KOPT-K1 (cell line): ENCODE results near the gene LDB2.

Experiments used
- H3K27ac ChIP-seq: fragments of 200-600 bp; sonication (generic); 2 replicates; pipeline ENCODE4 v1.5.1; 2016; ENCODE audit warnings: antibody characterized with exemption, mild to moderate bottlenecking, low read depth, low read length; ENCODE audit not compliant: poor library complexity, severe bottlenecking
- H3K36me3 ChIP-seq: fragments of 200-600 bp; sonication (generic); 2 replicates; pipeline ENCODE4 v1.5.1; 2017; ENCODE audit warnings: antibody characterized with exemption, mild to moderate bottlenecking, low read length, moderate library complexity; ENCODE audit not compliant: insufficient read depth
- H3K9me3 ChIP-seq: fragments of 200-600 bp; sonication (generic); 2 replicates; pipeline ENCODE4 v1.5.1; 2017; ENCODE audit warnings: antibody characterized with exemption, low read length, mild to moderate bottlenecking; ENCODE audit not compliant: insufficient read depth, poor library complexity, severe bottlenecking

The LDB2 gene

DNA sequence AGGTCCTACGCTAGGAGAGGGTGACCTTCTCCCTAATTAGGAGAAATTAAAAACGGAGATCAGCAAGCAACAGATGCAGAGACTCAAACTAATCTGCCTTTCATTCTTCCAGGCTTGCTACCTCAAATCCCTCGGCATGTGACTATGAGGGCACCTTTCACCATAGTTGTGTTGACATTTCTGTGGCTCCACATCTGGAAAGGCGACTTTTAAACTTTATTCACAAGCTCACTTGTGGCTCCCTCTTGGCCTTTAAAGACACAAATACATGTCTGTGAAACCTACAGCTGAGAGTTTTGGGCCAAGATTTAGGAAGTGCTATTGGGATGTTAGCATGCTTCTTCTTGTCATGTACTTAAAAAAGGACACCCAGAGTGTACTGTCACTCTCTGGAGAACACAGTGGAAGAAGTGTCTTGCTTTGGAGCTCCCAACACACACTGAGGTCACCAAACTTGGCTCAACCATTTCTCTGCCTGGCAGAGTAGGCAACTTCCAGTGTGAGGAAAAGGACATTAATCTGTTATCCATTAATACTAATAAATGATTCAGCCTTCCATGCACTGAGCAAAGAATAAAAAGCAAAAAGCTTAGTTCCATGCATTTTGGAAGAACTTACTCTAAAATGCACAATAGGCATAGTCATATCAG lies 60.1 kb downstream of the LDB2 start:
- Histone ChIP-seq H3K9me3 (no peaks in the 10 kb centered on the region), H3K36me3 (no peaks in the 10 kb centered on the region), H3K27ac (no peak overlapping the region)

DNA sequence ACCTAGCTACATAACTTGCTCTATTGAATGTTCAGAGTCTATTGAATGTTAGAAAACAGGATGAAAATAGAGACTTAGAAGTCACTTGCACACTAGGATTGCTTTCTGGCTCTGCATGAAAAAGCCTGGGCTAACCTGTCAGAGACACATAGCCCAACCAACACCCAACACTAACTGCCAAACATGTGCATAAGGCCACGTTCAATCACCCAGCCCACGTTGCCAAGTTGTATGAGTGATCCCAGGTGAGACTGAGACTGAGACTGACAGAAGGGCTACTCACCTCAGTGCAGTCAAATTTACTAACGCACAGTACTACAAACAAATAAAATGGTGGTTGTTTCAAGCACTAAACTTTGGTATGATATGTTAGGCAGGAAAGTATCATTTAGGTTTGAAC lies 61.0 kb downstream of the LDB2 start:
- no peaks in the 10 kb centered on the region for H3K9me3 ChIP-seq
- H3K27ac ChIP-seq, result no peak overlapping the region
- no peaks in the 10 kb centered on the region for H3K36me3 ChIP-seq

DNA sequence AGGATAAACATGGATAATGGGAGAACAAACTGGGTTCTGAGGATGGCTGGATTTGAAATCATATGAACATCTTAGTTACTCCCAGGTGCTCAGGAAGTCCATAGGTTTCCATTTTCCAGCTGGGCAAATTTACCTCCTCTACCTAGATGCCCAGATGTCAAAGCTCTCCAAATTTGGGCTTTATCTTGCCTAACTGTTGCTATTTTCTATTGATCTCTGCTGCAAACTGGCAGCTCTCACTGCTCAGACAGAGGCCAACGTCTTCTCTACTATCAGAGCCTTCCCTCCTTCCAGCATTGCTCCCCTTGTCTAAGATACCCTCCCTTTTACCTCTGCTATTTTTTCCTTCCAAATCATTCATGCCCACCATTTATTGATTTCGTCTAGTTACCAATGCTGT lies 62.1 kb downstream of the LDB2 start:
- Histone ChIP-seq H3K9me3 (no peaks in the 10 kb centered on the region), H3K36me3 (no peaks in the 10 kb centered on the region), H3K27ac (no peak overlapping the region)

DNA sequence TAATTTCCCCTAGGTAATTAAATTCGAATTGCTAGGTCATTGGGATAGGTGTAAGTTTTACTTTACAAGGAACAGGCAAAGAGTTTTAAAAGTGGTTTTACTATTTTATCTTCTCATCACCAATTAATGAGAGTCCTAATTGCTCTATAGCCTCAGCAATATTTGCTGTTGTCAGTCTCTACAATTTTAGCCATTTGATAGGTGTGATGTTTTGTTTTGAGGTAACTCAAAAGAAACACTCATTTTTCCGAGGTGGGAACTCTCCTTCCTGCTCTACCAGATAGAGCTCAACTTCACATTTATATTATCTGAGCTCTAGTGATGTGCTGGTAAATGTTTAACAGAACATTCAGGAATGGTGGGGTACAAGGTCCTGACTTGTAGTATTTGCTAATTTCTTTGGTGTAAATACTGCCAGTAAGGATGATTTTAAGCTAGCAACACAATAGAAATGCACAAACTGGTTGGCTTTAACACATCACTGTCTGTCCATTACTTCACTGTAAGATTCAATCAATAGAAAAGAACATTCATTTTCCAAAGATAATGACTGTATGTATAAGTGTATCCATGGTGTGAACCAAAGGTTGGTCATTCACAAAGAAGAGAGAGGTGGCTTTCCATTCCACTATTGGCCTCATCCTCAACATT lies 62.7 kb downstream of the LDB2 start:
- Histone ChIP-seq H3K27ac (no peak overlapping the region), H3K36me3 (no peaks in the 10 kb centered on the region)

DNA sequence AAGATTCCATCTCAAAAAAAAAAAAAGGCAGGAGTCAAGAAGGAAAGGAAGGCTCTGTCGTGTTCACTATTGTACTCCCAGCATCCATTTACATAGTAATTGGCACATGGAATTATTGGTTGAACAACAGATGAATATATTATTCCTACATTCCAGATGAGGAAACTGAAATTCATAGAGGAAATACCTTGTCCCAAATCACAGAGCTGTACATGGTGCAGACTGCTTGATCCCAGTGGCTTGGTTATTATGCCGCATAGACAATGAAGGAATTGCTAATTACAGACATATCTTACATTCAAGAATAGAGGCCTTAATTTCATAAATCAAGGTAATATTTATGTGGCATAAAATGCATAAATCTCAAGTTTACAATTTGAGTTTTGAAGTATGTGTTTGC lies 63.6 kb downstream of the LDB2 start:
- Histone ChIP-seq H3K36me3 (no peaks in the 10 kb centered on the region), H3K27ac (no peak overlapping the region), H3K9me3 (no peaks in the 10 kb centered on the region)

More for the DNA sequence above, 62.7 kb downstream of the LDB2 start:
- H3K9me3 ChIP-seq, result no peaks in the 10 kb centered on the region

DNA sequence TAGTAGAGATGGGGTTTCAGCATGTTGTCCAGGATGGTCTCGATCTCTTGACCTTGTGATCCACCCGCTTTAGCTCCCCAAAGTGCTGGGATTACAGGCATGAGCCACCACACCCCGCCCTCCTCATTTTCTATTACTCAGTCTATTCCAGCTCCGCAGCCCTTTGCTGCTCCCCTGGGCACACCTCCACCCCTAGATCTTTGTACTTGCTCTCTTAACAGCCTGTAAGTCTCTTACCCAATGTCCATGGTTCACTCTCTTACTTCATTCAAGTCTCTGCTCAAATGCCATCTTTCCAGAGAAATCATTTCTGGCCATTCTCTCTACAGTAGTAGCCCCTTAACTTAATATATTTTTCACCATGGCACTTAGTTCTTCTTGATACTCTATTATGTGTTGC lies 64.7 kb downstream of the LDB2 start:
- Histone ChIP-seq H3K36me3 (no peaks in the 10 kb centered on the region), H3K9me3 (no peaks in the 10 kb centered on the region), H3K27ac (no peak overlapping the region)

DNA sequence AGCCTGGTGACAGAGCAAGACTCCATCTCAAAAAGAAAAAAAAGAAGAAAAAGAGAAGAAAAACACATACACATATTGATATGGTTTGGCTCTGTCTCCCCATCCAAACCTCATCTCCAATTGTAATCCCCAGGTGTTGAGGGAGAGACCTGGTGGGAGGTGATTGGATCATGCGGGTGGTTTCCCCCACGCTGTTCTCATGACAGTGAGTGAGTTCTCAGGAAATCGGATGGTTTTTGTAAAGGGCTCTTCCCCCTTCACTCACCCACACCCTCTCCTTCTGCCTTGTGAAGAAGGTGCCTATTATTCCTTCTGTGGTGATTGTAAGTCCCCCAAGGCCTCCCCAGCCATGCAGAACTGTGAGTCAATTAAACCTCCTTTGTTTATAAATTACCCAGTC lies 68.4 kb downstream of the LDB2 start:
- H3K27ac ChIP-seq, result no peak overlapping the region
- H3K9me3 ChIP-seq, result no peaks in the 10 kb centered on the region
- H3K36me3 ChIP-seq, result no peaks in the 10 kb centered on the region

DNA sequence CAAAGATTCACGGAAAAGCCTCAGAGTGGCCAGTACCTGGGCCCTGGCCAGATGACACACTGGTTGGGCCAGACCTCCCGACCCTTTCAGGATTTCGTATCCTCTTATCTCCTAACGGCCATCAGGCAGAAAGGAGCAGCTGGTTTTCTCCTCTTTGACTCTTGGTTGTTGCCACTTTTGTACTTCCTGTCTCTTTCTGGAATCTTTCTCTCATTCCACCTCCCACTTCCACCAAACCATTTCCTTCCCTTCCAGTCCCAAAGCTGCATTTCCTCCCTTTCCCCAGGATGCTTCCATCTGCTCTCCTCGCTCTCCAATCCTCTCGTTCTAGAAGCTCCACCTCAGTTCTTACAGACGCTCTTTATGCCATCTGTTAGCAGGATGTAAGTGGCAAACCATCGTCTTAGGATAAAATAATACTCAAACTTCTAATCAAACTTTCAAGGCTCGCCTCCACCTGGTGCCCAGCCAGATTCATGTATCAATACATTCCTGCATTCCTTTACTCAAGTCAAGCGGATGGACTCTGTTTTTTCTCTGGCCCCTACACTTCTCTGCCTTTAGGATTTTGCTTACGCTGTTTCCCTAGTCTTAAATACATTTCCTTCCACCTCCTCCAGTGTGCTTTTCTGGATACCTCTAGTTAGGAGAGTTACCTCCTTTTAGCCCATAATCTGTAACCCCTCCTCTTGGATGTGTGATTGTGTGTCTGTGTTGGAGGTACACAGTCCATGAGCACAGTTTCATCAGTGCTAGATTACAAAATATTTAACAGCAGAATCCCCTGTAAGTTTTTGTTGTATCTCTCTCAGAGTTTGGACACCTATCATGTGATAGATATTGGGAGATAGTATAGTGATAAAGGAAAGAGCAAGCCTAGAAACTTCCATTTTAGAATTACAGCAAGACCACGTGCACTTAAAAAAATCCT lies 70.4 kb downstream of the LDB2 start:
- H3K9me3 ChIP-seq, result no peaks in the 10 kb centered on the region
- H3K36me3 ChIP-seq, result no peaks in the 10 kb centered on the region
- no peak overlapping the region for H3K27ac ChIP-seq

DNA sequence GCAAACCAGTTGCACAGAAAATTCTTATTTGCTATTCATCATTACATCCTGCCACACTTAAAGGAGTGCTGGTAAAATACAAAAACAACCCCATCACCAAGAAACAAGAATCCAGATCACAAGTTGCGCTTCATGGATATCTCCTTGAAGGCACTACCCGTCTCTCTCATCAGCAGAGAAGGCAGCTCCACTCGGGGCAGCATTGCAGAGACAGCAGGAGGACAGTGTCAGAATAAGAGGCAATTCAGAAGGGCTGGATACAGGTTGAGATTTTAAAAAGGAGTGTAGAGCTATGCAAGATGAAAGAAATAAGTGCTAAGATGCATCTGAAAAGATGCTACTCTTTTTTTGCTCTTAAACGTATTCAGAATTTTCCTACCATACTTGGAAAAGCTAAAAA lies 71.4 kb downstream of the LDB2 start:
- H3K36me3 ChIP-seq, result no peaks in the 10 kb centered on the region
- no peaks in the 10 kb centered on the region for H3K9me3 ChIP-seq
- no peak overlapping the region for H3K27ac ChIP-seq

DNA sequence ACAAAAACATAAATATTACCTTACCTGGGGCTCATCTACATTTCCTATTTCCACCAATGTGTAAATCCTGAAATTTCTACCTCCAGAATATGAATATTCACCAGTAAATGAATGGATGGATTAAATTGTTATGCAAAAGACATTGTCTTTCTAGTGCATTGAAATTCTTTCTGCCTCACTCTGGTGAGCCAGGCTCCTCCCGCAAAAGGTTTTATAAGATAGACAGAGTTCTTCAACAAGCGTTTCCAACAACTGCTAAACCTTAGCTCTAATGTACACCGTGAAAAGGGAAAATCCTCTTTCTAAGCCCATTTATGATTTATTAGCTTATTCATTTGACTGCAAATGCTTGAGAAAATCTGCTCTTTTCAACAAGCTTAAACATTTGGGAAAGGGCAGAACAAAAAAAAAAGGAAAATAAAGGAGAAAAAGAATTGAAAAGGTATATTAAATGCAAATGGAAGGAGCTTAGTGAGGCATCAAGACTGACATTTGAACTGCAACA lies 72.0 kb downstream of the LDB2 start:
- Histone ChIP-seq H3K27ac (no peak overlapping the region), H3K36me3 (no peaks in the 10 kb centered on the region), H3K9me3 (no peaks in the 10 kb centered on the region)

DNA sequence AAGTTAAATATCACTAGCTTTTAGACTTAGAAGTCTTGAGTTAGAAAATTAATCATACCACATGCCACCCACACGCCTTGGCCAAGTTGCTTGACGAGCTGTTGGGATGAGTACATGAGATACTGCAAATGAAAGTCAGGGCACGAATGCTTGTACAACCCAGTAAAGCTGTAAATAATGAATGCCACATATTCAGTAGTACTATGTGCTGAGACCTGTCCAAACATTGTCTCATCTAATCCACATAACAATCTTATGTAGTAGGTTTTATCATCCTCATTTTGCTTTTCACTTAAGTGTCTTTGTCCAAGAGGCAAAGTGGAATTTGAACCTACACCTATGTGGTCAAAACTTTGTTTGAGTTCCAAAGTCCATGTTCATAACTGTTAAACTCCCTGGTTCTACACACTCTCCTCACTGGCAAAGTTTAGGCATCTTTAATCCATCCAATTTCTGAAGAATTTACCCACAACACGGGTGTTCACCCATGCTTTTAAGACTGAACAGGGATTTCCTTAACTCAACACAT lies 74.1 kb downstream of the LDB2 start:
- H3K36me3 ChIP-seq, result no peaks in the 10 kb centered on the region
- no peaks in the 10 kb centered on the region for H3K9me3 ChIP-seq
- no peak overlapping the region for H3K27ac ChIP-seq

DNA sequence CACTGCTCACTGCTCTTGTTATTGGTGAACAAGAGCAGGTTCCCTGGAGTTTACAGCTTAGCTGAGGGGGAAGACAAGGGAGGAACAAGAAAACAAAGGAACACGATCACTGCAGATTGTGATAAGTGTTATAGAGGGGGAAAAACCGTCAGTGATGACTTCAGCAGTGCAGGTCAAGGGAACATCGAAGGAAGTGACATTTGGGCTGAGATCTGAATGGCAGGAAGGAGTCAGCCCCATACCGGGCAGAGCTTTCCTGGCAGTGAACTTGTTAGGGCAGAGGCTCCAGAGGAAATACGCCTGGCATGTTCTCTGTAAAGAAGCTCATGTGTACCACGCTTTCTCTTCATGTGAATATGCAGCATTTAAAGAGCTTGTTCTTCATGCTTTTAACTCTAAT lies 78.1 kb downstream of the LDB2 start:
- Histone ChIP-seq H3K9me3 (no peaks in the 10 kb centered on the region), H3K36me3 (no peaks in the 10 kb centered on the region), H3K27ac (no peak overlapping the region)

DNA sequence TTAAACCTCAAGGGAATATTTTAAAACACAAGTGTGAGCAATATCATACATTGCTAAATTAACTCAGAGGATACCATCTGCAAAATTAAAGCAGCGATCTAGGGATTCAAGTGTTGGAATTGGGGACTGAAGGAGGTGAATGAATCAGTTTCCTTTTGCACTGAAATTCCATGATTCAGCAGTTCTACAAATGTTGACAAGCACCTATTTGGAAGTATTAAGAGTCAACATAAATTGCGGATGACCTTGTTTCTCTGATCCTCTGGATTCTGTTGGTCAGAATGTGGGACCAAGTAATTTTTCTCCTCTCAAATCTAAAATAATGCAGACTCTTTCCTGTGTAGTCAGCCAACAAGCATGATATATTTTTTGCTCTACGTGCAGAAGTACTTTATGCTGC lies 78.8 kb downstream of the LDB2 start:
- Histone ChIP-seq H3K27ac (no peak overlapping the region), H3K9me3 (no peaks in the 10 kb centered on the region), H3K36me3 (no peaks in the 10 kb centered on the region)

DNA sequence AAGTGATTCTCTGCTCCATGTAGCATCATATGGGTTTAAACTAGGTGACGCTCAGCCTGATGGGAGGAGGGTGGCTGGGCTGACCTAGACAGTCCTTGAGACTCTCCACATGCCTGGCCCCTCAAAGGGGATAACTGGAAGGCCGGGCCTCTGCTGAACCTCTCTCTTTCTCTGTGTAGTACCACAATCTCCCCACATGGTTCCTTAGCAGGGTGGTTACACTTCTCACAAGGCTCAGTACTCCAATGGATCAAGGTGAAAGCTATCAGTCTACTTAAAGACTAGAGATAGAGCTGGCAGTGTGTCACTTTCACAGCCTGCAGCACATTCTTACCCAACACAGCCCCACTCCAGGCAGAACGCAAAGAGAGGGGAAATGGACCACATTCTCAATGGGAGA lies 80.4 kb downstream of the LDB2 start:
- Histone ChIP-seq H3K27ac (no peak overlapping the region), H3K9me3 (no peaks in the 10 kb centered on the region), H3K36me3 (no peaks in the 10 kb centered on the region)

DNA sequence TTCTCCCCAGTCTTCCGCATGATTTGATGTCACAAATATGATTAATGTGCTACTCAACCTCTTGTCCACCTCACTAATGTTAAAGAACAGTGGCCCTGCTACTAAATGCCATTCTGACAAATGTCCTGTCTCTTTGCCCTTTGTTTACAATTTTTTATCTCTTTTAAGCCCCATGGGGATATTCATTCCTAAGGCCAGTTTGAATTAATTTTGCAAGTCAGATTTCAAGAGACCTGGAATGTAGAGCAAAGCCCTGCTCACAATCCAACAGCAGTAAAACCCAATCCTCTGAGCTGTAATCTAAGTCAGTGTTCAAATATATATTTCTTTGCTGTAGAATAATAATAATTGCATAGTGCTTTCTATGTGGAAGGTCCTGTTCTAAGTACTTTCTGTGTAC lies 81.2 kb downstream of the LDB2 start:
- no peaks in the 10 kb centered on the region for H3K9me3 ChIP-seq
- H3K27ac ChIP-seq, result no peak overlapping the region
- no peaks in the 10 kb centered on the region for H3K36me3 ChIP-seq
